ENCODE measurements around the gene GSC2. TPM values are rescaled to one million over a fixed set of nuclear protein-coding genes. Genes with fewer than 3 reads are reported as not detected.
A peak's percentile ranks its signal among the peaks of the same experiment; 100 is the strongest.

Gene GSC2
- total and polyA plus RNA-seq, 9 of the 15 experiments (the other 6 are each of a cell fraction or from before 2014, with no cell fraction given): not detected

GRCh38 chr22:19178657-19179496 is 28.8 kb upstream of the GSC2 start, which contains the start of gene SLC25A1 (continued):
- no peak for TF ChIP-seq TGIF2 (CRISPR knock-in tag; IDR thresholded peaks at IDR 0.05)
- TF ChIP-seq ADNP (tag; IDR thresholded peaks at IDR 0.05): no peak
- no peak for TF ChIP-seq TEAD4 (IDR thresholded peaks at IDR 0.05; ENCODE audit: low read length)
- TF ChIP-seq TEAD4 (CRISPR knock-in tag; IDR thresholded peaks at IDR 0.05; ENCODE audit: borderline replicate concordance): no peak
- TF ChIP-seq ILK (tag; IDR thresholded peaks at IDR 0.05; ENCODE audit: borderline replicate concordance, low read depth): no peak
- TF ChIP-seq CBX2 (IDR thresholded peaks at IDR 0.05; ENCODE audit: insufficient read depth, low read length, poor library complexity, severe bottlenecking): no peak
- TF ChIP-seq KDM4B (IDR thresholded peaks at IDR 0.05; ENCODE audit: borderline replicate concordance in 2 of 2, low read depth in 1 of 2): no peak
- no peak for TF ChIP-seq TFAP4 (CRISPR knock-in tag; IDR thresholded peaks at IDR 0.05; ENCODE audit: borderline replicate concordance)
- no peak for TF ChIP-seq ATF3 (IDR thresholded peaks at IDR 0.05)
- peak; percentile 83 for TF ChIP-seq ATF3 (CRISPR knock-in tag; conservative IDR thresholded peaks at IDR 0.05)
- TF ChIP-seq HNRNPLL (IDR thresholded peaks at IDR 0.05; ENCODE audit: low read depth, low read length, poor library complexity, severe bottlenecking): peak; percentile 15
- TF ChIP-seq, protein P1, sequence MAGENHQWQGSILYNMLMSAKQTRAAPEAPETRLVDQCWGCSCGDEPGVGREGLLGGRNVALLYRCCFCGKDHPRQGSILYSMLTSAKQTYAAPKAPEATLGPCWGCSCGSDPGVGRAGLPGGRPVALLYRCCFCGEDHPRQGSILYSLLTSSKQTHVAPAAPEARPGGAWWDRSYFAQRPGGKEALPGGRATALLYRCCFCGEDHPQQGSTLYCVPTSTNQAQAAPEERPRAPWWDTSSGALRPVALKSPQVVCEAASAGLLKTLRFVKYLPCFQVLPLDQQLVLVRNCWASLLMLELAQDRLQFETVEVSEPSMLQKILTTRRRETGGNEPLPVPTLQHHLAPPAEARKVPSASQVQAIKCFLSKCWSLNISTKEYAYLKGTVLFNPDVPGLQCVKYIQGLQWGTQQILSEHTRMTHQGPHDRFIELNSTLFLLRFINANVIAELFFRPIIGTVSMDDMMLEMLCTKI (IDR thresholded peaks at IDR 0.05; ENCODE audit: partially characterized antibody): no peak
- TF ChIP-seq SRSF9 (IDR thresholded peaks at IDR 0.05; ENCODE audit: borderline replicate concordance, low read depth, low read length): no peak
- TF ChIP-seq BRF1 (IDR thresholded peaks at IDR 0.05; ENCODE audit: borderline replicate concordance, extremely low read depth, insufficient read length): no peak
- TF ChIP-seq BRF2 (IDR thresholded peaks at IDR 0.05; ENCODE audit: borderline replicate concordance, insufficient read depth, insufficient read length): no peak
- no peak for TF ChIP-seq NFRKB (IDR thresholded peaks at IDR 0.05; ENCODE audit: low read depth)
- no peak for TF ChIP-seq GTF2E2 (tag; IDR thresholded peaks at IDR 0.05)
- TF ChIP-seq JUN (IDR thresholded peaks at IDR 0.05; ENCODE audit: borderline replicate concordance, low read depth, low read length): peak; percentile 18; the same call in 1 of the 2 replicates
- no peak for TF ChIP-seq JUN (CRISPR knock-in tag; IDR thresholded peaks at IDR 0.05; ENCODE audit: borderline replicate concordance)
- TF ChIP-seq ZNF668 (CRISPR knock-in tag; IDR thresholded peaks at IDR 0.05): peak; percentile 83; the same call in 1 of the 2 replicates
- no peak for TF ChIP-seq HMG20A (CRISPR knock-in tag; conservative IDR thresholded peaks at IDR 0.05)
- no peak for TF ChIP-seq ARID1B (IDR thresholded peaks at IDR 0.05)
- no peak for TF ChIP-seq KLF6 (CRISPR knock-in tag; IDR thresholded peaks at IDR 0.05; ENCODE audit: borderline replicate concordance)

All from K562 (cell line).